Choroid plexus epithelial cell (primary cell): ENCODE results near the gene GOLGA8B.
"Not testable (repeated sequence)": the region's sequence is repeated elsewhere in the genome, so short reads cannot be mapped to it uniquely, and the experiment has no call there.

Source experiments
- DNase-seq: peaks from one replicate; pipeline ENCODE4 v3.0.0-alpha.2; 2010; ENCODE audit warnings: low read depth
- H3K4me3 ChIP-seq: 2 replicates; pipeline ENCODE4 v1.5.1; 2011; ENCODE audit warnings: low read depth, mild to moderate bottlenecking, control low read depth, low read length, moderate library complexity
- TF ChIP-seq, protein P1 (sequence below): conservative IDR thresholded peaks from 2 replicates; pipeline ENCODE4 v1.5.1; 2011; ENCODE audit warnings: low read depth, mild to moderate bottlenecking, control low read depth, inconsistent platforms, low read length, moderate library complexity

GOLGA8B gene

DNA sequence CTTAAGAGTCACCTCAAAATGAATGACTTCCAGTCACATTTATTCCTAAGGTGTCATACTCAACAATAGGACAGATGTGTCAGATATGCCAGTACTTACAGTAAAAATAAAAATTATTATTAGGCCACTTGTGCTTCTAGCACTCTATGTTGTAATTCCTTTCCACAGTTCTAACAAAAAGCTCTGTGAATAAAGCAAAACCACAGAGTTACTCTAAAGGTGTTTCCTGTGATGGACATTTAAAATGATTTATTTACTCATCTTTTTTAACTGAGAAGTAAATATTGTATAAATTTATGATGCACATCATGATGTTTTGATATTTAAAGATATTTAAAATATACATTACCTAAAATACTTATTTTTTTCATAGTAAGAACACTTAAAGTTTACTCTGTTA, 13.9 kb upstream of the GOLGA8B start:
- TF ChIP-seq, protein P1, sequence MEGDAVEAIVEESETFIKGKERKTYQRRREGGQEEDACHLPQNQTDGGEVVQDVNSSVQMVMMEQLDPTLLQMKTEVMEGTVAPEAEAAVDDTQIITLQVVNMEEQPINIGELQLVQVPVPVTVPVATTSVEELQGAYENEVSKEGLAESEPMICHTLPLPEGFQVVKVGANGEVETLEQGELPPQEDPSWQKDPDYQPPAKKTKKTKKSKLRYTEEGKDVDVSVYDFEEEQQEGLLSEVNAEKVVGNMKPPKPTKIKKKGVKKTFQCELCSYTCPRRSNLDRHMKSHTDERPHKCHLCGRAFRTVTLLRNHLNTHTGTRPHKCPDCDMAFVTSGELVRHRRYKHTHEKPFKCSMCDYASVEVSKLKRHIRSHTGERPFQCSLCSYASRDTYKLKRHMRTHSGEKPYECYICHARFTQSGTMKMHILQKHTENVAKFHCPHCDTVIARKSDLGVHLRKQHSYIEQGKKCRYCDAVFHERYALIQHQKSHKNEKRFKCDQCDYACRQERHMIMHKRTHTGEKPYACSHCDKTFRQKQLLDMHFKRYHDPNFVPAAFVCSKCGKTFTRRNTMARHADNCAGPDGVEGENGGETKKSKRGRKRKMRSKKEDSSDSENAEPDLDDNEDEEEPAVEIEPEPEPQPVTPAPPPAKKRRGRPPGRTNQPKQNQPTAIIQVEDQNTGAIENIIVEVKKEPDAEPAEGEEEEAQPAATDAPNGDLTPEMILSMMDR: no peak
- no peak for DNase-seq
- no peak overlapping the region for H3K4me3 ChIP-seq

DNA sequence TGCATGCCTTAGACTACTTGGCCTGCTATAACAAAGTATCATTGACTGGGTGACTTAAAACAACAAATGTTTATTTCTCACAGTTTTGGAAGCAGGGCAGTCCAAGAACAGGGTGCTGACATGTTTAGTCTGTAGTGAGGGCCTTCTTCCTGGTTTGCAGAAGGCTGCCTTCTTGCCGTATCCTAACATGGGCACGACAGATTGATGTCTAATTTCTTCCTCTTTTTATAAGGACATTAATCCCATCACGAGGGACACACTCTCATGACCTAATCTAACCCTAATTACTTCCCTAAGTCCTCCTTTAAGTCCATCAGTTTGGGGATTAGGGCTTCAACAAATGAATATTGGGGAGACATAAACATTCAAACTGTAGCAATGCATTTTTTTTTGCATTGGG, 10.9 kb upstream of the GOLGA8B start:
- DNase-seq: no peak
- TF ChIP-seq, protein P1: no peak
- H3K4me3 ChIP-seq: no peak overlapping the region

DNA sequence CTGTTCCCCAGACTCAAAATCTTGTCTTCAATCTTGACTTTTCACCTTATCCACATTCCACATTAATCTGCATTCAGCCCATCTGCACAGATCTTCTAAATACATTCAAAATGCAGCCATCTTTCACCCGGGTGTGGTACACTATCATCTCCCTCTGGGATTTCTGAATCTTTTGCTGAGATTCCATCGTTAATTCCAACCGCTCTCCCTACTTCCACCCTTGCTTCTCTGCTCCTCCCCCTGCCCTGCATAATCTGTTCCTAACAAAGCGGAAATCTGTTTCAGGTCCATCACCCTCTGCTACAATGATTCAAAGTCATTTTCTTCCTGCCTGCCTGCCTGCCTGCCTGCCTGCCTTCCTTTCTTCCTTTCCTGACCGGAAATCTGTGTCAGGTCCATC, 7.9 kb upstream of the GOLGA8B start:
- no peak overlapping the region for H3K4me3 ChIP-seq
- TF ChIP-seq, protein P1: no peak
- DNase-seq: no peak

DNA sequence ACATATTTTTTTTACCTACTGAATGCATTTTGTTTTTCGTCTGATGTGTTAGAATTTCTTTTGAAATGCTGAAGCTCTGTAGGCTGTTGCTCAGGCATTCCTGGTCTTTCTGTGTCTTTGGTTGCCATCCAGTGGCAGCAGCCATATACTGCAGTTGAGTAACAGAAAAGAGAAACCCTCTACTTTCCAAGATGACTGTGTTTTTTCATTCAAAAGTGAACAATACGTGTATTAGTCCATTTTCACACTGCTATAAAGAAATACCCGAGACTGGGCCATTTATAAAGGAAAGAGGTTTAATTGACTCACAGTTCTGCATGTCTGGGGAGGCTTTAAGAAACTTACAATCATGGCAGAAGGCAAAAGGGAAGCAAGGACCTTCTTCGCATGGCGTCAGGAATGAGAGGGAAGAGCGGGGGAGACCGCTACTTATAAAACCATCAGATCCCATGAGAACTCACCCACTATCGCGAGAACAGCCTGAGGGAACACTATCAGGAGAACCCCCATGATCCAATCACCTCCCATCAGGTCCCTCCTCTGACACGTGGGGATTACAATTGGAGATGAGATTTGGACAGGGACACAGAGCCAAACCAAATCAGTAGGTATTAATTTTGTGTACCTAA, 4.7 kb upstream of the GOLGA8B start:
- H3K4me3 ChIP-seq: peak overlapping the region; percentile 49
- TF ChIP-seq, protein P1: peak; percentile 88
- DNase-seq: peak; percentile 91

DNA sequence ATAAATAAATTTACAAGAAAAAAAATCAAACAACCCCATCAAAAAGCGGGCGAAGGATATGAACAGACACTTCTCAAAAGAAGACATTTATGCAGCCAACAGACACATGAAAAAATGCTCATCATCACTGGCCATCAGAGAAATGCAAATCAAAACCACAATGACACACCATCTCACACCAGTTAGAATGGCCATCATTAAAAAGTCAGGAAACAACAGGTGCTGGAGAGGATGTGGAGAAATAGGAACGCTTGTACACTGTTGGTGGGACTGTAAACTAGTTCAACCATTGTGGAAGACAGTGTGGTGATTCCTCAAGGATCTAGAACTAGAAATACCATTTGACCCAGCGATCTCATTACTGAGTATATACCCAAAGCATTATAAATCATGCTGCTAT, 2.5 kb upstream of the GOLGA8B start:
- DNase-seq, H3K4me3 ChIP-seq: not testable (repeated sequence)

DNA sequence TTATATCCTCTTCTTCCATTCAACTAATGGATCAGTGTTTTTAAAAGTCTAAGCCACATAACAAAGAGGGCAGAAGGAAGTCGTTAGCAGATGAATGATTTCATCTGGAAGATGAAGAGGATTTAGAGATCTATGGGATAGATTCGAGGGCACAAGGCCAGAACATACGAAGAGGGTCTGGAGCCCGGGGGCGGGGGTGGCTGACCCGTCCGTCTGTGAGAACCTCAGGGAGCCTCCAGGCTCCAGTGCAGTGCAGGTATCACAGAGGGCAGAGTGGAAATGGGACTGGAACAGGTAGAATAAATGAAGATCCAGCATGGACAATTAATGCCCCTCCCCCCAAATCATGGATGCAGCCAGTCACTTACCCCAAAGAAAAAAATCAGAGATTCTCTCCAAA, 1.5 kb upstream of the GOLGA8B start:
- no peak overlapping the region for H3K4me3 ChIP-seq
- TF ChIP-seq, protein P1: no peak
- DNase-seq: no peak

DNA sequence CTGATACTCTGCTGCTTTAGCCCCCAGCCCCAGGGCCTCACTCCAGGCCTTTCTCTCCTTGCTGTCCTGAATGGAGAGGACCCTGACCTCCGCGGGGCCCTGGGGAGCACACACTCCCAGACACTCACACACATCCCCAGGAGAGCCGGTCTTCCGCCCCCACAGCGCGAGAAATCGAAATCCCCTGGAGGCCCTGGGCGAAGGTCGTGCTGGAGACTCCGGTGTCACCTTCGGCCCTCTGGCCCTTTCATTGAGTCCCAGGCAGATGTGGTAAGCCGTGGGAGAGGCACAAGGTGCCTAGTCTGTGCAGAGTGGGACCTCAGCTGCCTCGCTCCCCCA, 848 bp upstream of the GOLGA8B start:
- peak overlapping the region; percentile 77 for H3K4me3 ChIP-seq

More for the DNA sequence above, 848 bp upstream of the GOLGA8B start:
- DNase-seq: no peak
- TF ChIP-seq, protein P1: no peak
